Measurements from ENCODE around the gene IMPDH1. TPM values are rescaled to one million over a fixed set of nuclear protein-coding genes. Genes with fewer than 3 reads are reported as not detected.

Gene IMPDH1
- total RNA-seq, 1 donor from 2014 or later, result 64.3 TPM

GRCh38 chr7:128393526-128394330, 16.1 kb downstream of the IMPDH1 start:
- no peak for DNase-seq (ENCODE audit: low read depth)
- H3K4me3 ChIP-seq (ENCODE audit: low read depth, low read length), result no peak overlapping the region
- no peak for TF ChIP-seq CTCF (conservative IDR thresholded peaks at IDR 0.05; ENCODE audit: low read depth, low read length)

- DNase-seq (ENCODE audit: low read depth), result no peak
- H3K4me3 ChIP-seq (ENCODE audit: low read depth, low read length), result no peak overlapping the region
- no peak for TF ChIP-seq CTCF (conservative IDR thresholded peaks at IDR 0.05; ENCODE audit: low read depth, low read length)
These were observed 17.1 kb downstream of the IMPDH1 start for GRCh38 chr7:128392446-128393327.

- H3K4me3 ChIP-seq (ENCODE audit: low read depth, low read length), result no peak overlapping the region
- DNase-seq (ENCODE audit: low read depth), result no peak
- TF ChIP-seq CTCF (conservative IDR thresholded peaks at IDR 0.05; ENCODE audit: low read depth, low read length), result no peak
These were observed 18.0 kb downstream of the IMPDH1 start for GRCh38 chr7:128391805-128392204.

GRCh38 chr7:128390871-128391565, 18.8 kb downstream of the IMPDH1 start:
- no peak overlapping the region for H3K4me3 ChIP-seq (ENCODE audit: low read depth, low read length)
- no peak for DNase-seq (ENCODE audit: low read depth)
- TF ChIP-seq CTCF (conservative IDR thresholded peaks at IDR 0.05; ENCODE audit: low read depth, low read length), result no peak

GRCh38 chr7:128389618-128390329, 20.0 kb downstream of the IMPDH1 start:
- no peak for DNase-seq (ENCODE audit: low read depth)
- TF ChIP-seq CTCF (conservative IDR thresholded peaks at IDR 0.05; ENCODE audit: low read depth, low read length), result no peak
- no peak overlapping the region for H3K4me3 ChIP-seq (ENCODE audit: low read depth, low read length)

- DNase-seq (ENCODE audit: low read depth), result no peak
- no peak for TF ChIP-seq CTCF (conservative IDR thresholded peaks at IDR 0.05; ENCODE audit: low read depth, low read length)
- no peak overlapping the region for H3K4me3 ChIP-seq (ENCODE audit: low read depth, low read length)
These were observed 20.6 kb downstream of the IMPDH1 start for GRCh38 chr7:128389085-128389617.
